NCI-H1092 treated with DMSO at 0.1 percent for 48 hours (cell line): ENCODE results near the gene MED27.
"Not testable (repeated sequence)": the region's sequence is repeated elsewhere in the genome, so short reads cannot be mapped to it uniquely, and the experiment has no call there.

Experiments used
- DNase-seq: peaks from one replicate; lab custom pipeline; 2025; lab: John Stamatoyannopoulos, UW

The MED27 gene

DNA sequence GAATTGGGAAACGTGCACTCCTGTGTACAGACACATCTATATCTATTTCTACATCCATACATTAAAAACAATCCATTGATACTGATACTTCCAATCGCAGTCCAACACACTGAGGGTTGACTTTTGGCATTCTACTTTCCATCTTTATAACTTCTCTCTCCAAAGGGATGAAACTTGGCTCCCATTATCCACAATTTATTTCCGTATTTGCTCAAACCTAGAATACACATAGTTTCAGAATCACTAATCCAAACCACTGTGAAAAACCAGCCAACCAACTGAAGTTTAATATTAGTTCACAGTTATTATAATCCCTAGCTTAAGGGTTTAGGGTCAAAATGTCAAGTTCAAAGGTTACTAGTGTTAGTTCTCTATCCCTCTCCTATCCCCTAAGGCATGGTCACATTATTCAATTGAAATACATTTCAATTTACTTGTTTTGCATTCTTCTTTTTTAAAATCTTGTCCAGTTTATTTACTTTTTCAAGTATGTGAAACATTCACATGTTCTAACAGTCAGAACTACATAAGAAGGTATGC is 156.5 kb downstream of the MED27 start:
- DNase-seq, result no peak

DNA sequence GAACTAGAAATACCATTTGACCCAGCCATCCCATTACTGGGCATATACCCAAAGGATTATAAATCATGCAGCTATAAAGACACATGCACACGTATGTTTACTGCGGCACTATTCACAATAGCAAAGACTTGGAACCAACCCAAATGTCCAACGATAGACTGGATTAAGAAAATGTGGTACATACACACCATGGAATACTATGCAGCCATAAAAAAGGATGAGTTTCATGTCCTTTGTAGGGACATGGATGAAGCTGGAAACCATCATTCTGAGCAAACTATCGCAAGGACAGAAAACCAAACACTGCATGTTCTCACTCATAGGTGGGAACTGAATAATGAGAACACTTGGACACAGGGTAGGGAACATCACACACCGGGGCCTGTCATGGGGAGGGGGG is 158.0 kb downstream of the MED27 start:
- DNase-seq, result not testable (repeated sequence)

DNA sequence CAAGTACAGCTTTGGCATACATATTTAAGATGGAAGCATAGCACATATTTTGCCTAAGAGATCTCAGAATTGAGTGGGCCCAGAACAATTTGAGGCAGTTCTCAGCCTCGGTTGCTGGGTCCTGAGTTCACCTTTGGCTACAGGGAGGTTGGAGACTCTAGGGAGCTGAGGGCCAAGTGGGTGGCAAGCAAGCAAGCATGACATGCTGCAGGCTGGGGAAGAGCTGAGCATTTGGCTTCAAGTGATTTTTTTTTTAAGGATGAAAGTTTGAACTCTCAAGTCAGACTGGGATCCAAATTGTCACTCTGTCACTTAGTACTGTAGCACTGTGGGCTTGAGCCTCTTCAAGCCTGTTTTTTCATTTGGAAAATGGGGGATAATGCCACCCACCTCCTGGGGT is 160.5 kb downstream of the MED27 start:
- DNase-seq, result no peak

DNA sequence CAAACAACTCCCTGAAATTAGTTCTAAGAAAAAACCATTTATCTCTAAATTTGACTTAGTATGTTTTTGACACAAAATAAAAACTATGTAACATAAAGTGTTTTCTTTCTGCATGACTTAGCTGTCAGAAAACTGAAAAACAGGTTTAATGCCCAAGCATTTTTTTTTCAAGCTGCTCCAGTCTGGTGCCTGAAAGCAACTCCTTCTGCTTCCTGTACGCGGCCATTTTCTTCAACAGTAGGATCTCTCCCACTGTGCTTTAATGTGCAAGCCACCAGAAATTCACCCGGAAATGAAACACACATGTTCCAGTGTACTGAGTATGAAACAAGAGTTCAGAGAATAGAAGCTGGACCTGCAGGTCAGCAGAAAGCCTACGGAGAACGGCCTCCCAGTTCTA is 161.2 kb downstream of the MED27 start:
- DNase-seq, result no peak

DNA sequence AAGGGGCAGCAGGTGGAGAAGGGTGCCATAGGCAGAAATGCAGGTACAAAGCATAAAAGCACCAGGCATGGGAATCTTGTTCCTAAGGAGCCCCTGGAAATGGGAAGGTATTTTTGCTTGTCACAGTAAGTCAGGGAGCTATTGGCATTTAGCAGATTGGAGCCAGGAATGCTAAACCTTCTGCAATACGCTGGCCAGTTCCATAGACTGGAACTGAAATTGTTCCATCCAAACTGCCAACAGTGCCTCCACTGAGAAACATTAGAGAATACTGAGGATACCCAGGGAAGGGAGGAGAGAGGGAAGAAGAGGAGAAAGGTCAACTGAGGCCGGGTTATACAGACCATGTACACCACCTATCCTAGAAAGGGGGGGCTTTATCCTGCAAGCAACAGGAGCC is 162.7 kb downstream of the MED27 start:
- DNase-seq, result no peak

DNA sequence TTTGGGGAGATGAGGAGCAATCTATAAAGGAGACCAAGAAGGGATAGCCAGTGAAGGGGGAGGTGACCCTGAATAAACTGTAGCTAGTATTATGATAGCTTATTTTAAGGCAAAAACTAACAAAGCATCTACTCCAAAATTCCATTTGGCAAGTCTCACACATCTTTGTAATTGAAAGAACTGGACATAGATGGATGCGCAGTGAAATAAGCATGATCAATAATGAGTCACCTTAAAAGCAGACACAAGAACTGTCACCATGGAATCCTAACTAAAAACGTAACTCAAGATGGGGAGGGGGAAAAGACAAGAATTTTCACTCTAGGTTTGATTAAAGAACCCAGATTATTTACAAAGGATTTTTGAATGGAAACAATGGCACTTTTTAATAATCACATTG is 164.5 kb downstream of the MED27 start:
- no peak for DNase-seq

DNA sequence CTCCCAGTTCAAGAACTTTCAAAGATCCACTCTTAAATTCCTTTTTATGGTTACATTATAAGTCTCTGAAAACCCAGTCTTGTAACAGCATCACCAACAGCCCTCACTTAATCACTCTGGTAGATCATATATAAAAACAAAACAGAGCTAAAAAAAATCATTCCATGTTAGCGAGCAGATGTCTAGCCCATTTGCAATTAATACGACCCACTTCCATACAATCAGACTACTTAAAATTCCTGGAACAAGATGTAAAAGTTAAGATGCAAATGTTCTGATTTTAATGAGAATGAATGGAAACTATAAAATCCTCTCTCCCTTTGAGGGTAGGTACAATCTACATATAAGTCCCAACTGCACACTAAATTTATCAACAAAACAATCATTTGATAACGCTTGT is 167.0 kb downstream of the MED27 start:
- no peak for DNase-seq

DNA sequence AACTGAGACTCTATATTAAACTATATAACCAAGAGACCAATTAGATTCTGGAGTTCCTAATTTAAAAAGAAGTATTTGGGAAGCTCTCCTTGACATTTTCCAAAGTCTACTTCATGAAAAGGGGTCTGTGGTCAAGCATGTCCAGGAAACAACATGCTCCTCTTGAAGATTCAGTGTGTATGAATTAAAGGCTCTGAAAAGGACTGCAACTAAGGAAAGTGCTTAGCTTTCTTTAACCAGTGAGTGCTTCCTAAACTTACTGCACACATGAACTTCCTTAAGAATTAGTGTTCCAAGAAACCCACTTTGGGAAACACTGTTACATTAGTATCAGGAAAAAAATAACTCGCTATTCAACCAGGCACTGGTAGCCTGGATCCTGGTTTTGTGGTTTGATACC is 167.6 kb downstream of the MED27 start:
- DNase-seq, result no peak

DNA sequence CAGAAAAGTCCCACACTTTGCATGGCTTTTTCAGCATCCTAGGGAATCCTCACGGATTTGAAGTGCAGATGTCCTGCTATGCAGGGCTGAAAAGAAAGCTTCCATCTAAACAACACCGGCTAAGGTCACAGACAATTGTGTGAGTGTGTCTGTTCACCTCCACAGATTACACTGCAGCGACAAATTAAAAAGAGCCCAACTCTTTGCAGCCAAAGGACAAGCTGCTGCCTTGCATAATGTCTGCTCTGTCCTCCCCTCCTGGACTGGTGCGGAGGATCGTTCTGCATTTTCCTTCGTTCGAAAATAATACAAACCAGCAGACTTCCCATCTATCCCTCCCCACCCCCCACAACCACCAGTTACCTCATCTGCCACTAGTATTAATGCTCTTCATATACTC is 169.1 kb downstream of the MED27 start:
- no peak for DNase-seq

DNA sequence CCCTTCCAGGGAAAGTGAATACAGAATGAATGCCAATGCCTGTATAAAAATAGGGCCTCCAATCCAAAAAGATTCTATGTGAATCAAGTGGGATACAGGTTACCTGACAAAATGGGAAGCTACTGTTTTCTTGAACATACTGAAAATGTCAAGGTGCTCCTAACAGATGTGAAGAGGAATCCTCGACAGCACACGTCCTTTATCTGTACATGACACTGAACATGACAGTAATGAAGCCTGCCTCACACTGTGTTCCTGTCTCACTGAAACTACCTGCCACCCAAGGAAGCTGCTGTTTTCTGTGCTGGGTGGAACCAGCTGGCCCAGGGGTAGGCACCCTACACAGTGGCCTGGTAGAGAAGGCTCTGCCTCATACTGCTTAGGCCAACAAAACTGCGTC is 174.5 kb downstream of the MED27 start:
- no peak for DNase-seq

DNA sequence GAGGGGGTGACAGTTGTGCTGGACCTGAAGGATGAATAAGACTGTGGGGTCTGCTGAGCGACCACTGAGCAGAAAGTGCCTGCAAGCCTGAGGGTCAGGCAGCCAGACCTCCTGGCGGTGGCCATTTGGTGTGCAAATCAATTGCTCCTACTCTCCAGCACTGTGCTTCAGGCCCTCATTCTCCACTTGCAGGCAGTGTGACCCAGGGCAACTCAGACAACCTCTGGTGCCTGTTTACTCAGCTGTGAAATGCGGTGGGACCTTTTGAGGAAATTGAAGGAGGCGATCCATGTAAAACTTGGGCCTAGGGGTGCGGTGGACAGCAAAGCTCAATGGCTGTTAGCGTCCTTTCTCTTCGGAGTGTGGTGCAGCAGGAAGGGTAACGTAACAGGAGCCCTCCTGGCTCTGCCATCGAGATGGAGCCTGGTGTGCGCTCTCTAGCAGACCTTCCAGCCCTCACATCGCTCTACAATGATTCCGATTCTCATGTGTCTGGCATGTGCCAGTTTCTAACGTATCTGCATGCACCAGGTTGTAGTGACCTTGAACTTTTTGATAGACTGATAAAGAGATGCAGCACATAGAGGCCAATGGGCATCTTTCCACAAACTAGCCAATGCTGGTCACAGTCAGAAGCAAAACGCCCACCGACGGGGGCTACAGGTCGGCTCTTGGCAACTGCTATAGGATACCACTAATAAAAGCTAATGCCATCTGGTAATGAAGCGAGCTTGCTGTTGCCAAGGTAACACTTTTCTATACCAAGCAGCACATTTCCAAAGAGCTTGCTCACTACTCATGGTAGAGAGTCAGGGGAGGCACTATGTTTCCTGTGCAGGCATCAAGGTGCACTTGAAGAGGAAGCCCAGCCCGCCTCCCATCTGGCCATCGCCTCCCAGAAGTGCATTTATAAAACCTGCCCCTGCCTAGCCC is 180.1 kb downstream of the MED27 start:
- no peak for DNase-seq

DNA sequence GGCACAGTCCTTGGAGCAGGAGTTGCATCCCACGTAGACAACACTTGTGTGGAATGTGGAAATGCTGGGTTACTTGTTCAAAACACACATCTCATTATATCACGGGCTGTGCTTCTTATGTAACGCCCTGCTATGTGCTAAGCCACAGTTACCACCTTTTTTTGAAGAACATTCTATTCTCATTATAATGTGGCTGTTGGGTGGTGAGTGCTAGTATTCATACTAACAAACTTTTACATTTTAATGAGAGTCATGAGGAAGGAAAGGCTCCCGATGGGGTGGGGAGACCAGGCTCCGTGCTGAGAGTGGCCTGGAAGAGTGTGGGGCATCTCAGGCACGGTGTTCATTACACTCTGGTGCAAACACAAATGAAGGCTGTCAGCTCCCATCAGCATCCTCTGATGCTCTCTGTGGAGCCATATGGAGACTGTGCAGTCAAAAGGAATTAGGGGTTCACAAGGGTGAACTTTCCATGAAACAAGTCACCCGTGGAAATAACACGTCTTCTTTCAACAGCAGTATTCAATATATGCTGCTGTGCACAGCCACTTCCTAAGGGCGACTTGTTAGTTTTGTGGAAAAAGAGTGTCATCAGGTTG is 186.7 kb downstream of the MED27 start:
- no peak for DNase-seq

DNA sequence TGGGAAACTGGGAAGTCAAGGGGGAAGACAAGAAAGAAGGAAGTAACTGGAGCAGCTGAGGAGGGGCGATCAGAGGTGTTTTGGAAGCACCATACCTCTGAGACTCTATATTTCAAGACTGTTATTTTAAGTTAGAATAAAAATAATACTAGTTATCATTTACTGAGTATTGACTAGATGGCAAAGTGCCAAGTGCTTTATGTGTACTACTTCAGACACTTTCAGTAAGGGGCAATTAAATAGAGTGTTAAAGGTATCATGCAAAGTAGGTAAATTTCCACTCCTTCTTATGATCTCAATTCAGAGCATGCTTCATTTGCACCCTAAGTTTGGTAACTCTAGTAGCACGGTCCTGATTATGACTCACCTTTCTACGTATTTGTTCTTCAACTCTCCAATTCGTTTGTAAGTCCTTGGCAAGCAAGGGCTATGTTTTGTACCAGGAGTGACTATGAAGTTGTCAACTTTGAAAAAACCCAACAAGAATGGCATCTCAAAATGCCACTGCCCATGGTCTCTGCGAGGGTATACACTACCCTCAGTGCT is 187.4 kb downstream of the MED27 start:
- no peak for DNase-seq

DNA sequence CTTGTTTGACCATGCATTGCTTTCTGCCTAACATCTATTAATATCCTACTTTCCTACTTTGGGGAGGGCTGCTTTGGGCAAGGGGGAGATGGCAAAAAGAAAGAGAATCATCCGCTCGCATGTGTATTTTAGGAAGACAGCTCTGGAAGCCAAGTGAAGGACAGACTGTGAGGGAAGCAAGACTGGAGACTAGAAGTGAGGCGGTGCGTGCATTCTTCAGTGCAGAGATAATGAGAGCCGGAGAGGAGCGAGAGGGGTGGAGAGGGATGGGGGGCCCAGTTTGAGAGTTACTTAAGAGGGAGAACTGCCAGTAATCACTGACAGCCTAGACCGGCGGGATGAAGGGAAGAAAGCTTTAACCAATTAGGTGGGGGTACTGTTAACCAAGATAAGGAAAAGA is 188.1 kb downstream of the MED27 start:
- DNase-seq, result no peak

DNA sequence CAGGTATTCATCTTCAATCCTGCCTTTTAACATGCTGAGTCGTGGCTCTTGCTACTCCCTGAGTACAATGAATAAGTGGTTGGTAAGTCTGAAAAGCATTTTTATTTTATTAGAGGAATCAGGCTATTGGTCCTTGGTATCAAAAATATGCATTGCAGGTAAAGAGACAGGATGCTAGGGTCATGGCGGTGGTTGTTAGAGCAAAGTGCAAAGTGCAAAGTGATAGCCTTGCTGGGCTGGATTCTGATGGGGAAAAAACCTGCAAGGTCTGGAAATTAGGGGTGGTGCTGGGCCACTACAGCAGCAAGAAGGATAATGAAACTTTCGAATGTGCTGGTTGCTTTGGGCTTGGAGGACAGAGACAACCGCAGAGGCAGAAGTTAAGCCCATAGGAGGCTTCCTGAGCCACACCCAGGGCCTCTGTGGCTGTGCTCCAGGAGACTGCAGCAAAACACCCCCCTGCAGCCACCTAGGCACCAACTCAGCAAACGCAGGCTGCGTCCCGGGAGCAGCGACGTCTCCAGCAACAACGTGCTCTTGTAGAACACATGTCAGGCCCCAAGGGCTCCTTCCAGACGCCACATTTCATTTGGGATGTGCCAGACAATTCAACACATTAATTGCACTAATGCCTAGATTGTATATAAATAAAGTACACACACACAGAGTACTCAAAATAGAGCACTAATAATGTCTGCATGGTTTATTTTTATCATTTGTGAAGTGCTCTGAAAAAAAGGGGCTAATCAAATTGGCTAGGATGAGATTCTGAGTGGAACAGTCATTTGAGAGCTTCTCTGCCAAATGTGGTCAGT is 190.0 kb downstream of the MED27 start:
- no peak for DNase-seq

DNA sequence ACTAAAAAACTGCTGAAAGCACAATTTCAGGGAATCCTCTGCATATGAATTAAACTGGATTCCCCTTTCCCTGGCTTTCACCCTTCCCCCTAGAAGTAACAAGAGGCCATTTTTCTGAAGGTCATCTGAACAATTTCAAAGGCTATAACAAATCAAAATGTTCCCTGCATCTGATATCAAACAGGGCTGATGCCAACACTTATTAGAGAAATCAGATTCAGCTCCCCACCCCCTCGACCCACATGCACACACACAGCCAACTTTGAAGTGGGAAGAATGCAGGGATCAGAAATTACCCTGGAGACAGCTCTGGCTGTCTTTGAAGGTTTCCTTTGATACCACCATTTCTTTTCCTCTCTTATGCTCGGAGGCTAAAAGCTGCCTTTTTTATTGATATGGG is 190.7 kb downstream of the MED27 start:
- no peak for DNase-seq

DNA sequence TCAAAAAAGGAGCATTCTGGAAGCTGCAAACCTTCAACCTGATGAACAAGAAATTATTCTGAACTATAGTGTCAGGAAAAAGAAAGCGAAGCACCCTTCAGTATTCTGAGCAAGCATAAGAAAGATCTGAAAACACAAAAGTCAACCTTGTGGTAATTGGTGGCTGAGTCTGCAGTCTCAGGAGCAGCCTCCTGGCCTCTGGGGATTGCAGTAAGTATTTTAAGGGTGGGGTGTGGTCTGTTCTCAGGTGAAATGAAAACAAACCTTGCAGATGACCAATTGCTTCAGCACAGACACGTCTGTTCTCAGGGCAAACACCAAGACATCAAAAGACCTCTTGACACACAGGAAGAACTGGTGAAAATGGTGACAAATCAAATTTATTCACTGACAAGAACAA is 192.0 kb downstream of the MED27 start:
- DNase-seq, result no peak

DNA sequence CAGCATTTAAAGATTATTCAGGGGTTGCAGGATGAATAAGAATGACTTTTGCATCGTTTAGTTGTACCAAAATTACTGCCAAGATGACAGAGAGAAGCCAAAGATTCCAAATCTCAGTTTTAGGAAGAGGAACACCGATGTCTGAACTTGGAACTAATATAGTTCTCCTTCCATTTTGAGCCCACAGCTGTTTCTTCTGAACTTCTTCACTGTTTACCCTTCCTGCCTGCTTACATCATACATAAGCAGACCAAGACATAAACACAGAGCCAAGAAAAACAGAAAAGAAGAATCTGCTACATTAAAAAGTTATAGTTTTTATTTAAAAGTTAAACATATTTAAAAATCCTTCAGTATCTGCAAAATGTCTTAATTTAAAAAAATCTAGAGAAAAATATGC is 192.8 kb downstream of the MED27 start:
- DNase-seq, result no peak

DNA sequence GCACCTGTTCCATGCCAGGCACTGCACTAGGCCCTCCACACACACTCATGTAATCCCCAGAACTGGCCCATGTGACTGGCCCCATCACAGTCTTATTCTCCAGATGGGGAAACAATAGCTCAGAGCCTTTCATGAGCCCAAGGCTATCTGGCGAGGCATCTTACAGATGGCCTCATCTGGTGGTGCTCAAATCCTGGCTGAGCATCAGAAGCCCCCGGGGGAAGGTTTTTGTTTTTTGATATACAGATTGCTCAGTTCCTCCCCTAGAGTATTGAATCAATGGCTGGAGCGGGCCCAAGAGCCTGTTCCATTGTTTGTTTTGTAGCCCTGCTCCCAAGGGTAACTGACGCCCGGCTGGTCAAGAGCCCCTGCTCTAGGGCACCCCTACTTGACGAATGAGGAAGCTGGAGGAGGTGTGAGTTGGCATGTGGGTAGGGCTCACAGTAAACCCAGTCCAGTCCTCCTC is 194.5 kb downstream of the MED27 start:
- peak; percentile 98 for DNase-seq

DNA sequence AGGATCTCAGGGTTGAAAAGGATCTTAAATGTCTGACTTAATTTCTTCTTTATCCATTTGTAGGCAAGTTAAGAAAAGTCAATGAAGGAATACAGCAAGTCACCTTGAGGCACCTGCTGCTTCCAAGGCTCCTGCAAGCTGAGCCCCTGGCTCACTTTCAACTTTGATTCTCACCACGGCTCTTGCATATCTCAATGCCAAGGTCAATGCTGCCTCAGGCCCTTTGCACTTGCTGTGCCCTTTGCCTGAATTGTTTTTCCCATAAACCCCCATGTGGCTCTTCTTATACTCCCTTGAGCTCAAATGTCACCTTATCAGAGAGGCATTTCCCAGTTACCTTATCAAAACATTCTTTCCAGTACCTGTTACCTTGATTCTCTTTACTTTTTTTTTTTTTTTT is 195.4 kb downstream of the MED27 start:
- DNase-seq, result no peak

DNA sequence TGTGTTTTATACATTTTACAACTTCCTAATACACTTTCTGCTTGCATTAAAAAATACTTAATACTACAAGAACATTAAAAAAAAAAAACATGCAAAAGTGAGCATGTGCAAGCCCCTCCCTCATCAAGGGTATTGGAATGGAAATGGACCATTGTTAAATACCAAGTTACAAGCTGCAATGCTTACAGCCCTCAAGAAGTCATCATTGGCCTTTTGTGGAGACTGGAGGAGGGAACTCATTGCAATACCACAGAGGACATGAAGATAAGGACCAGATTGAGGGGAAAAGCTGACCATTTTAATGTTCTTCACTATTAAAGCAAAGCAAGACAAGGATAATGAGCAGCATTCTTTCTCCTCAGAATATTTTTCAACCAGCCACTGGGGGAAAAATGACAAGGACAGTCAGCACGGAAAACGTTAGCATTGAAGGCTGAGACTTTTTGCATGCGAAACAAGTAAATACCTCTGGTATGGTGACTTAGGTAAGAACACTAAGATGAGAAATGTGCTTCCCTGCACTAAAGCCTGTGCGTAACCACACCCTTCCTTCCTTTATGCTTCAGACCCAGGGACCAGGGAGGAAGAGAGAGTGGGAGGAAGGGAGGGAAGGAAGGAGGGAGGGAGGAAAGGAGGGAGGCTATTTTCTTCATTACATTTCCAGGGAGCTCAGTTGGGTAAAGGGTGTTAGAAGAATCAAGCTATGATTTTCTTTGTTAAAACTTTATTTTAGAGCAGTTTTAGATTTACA is 198.7 kb downstream of the MED27 start:
- DNase-seq, result no peak
